ENCODE data around the gene EML3.

DNA sequence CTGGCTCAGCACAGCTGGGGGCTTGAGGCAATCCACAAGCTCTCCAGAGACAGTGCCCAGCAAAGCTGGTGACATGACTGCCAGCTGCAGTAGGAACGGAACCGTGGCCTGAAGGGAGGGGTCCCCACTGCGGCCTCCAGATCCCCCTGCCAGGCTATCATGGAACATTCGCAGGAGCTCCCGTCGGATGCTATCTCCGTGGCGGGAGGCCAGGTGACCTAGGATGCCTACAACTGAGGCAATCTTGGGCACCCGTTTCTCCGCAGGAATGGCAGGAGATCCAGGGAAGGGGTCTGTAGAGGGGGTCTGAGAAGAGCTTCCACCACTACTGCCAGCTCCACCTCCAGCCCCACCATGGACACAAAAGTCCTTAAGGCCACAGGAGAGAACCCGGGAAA, 36.4 kb upstream of the EML3 start:
- TF ChIP-seq CTCF (IDR thresholded peaks at IDR 0.05) (no peak), POLR2A (IDR thresholded peaks at IDR 0.05) (no peak)
